HepG2 (cell line): ENCODE results near the gene AIF1. TPM values are rescaled to one million over a fixed set of nuclear protein-coding genes. Genes with fewer than 3 reads are reported as not detected.

ENCODE experiments used
- ELF4 ChIP-seq: sonication (generic); formaldehyde crosslinking; IDR thresholded peaks from 2 replicates; pipeline ENCODE4 v1.5.0; 2020; ENCODE audit warnings: missing genetic modification reagents, mild to moderate bottlenecking, moderate library complexity, borderline replicate concordance
- HINFP ChIP-seq: sonication (generic); formaldehyde crosslinking; IDR thresholded peaks from 2 replicates; pipeline ENCODE4 v1.4.0; 2020; ENCODE audit warnings: low read depth, mild to moderate bottlenecking, missing genetic modification reagents
- NRL ChIP-seq: sonication (generic); formaldehyde crosslinking; IDR thresholded peaks from 2 replicates; pipeline ENCODE4 v1.5.0; 2020; ENCODE audit warnings: missing genetic modification reagents, mild to moderate bottlenecking, moderate library complexity, borderline replicate concordance
- SMC3 ChIP-seq: IDR thresholded peaks from 2 replicates; pipeline ENCODE4 v1.6.1; 2011; ENCODE audit warnings: low read length, improper control_type of control experiment
- SOX13 ChIP-seq, 3 experiments: fragments of 450-650 bp in 1 of 3; sonication (generic) in 1 of 3; formaldehyde crosslinking in 1 of 3; IDR thresholded peaks in 2 of 3; conservative IDR thresholded peaks in 1 of 3; 2 replicates each; pipeline versions ENCODE4 v1.5.0 to v1.6.1; 2016 to 2020; ENCODE audit warnings: antibody characterized with exemption in 1 of 3, mild to moderate bottlenecking in 1 of 3, missing compliant biosample characterization in 1 of 3, missing genetic modification reagents in 1 of 3, moderate library complexity in 1 of 3
- ZBTB14 ChIP-seq: sonication (generic); formaldehyde crosslinking; IDR thresholded peaks from 2 replicates; pipeline ENCODE4 v1.4.0; 2020; ENCODE audit warnings: missing genetic modification reagents
- ZBTB46 ChIP-seq: sonication (generic); formaldehyde crosslinking; IDR thresholded peaks from 2 replicates; pipeline ENCODE4 v1.4.0; 2020; ENCODE audit warnings: mild to moderate bottlenecking, missing genetic modification reagents, borderline replicate concordance
- ZNF225 ChIP-seq: sonication (generic); formaldehyde crosslinking; IDR thresholded peaks from 2 replicates; pipeline ENCODE4 v1.4.0; 2020; ENCODE audit warnings: mild to moderate bottlenecking, missing genetic modification reagents
- ZNF580 ChIP-seq: IDR thresholded peaks from 2 replicates; pipeline ENCODE4 v1.6.1; 2016; ENCODE audit warnings: low read depth, borderline replicate concordance
- polyA plus RNA-seq, 8 experiments: library from polyadenylated mRNA; depleted of rRNA in 3 of 8; stranded (reverse) in 7 of 8; unstranded in 1 of 8; fragments of >200 nt; fragmentation: Illumina TruSeq in 4 of 8; extraction: Trizol in 4 of 8; gene quantifications; 2 replicates each; pipeline versions ENCODE4 v1.2.1 to v1.2.3, GENCODE V29; 2011 to 2016; ENCODE audit warnings: low read depth in 4 of 8, missing spikeins in 1 of 8, mixed read lengths in 1 of 8; ENCODE audit not compliant: insufficient read depth in 1 of 8
- total RNA-seq, 5 experiments: library from RNA; depleted of rRNA; stranded (reverse); fragments of >200 nt; fragmentation: Illumina TruSeq; extraction: Trizol; gene quantifications; 2 replicates each; pipeline ENCODE4 v1.2.3, GENCODE V29; 2016; ENCODE audit warnings: low read depth in 1 of 5

AIF1 gene
- total and polyA plus RNA-seq, 2 of the 13 experiments (the other 11 are each of a cell fraction or from before 2014, with no cell fraction given) = 1.5 TPM; not detected in 1

- TF ChIP-seq ZBTB46 (CRISPR knock-in tag) (no peak), SMC3 (no peak), NRL (peak; percentile 18; the same call in 1 of the 2 replicates), ZBTB14 (no peak), ZNF580 (no peak), HINFP (CRISPR knock-in tag) (no peak), ELF4 (CRISPR knock-in tag) (no peak; the same call in 1 of the 2 replicates), SOX13 (IDR thresholded peaks at IDR 0.05) (no peak), SOX13 (CRISPR knock-in tag; conservative IDR thresholded peaks at IDR 0.05 in 1 of 2, IDR thresholded peaks at IDR 0.05 in 1 of 2) (0 out of 4 replicates have a peak, but pooled peaks of 1 of the 2 experiments have one; percentile 2), ZNF225 (no peak)
Observed at GRCh38 chr6:31658983-31659648, 44.1 kb downstream of the AIF1 start (continued).
